PC-9 (cell line): Measurements from ENCODE around the gene NUP214. TPM values are rescaled to one million over a fixed set of nuclear protein-coding genes. Genes with fewer than 3 reads are reported as not detected.

ENCODE experiments used
- BruUV-seq: library from RNA; stranded (reverse); fragments of 400-500 nt; replicated peaks from 2 replicates; lab custom pipeline; 2021; lab: Mats Ljungman, UMichigan
- CTCF ChIA-PET: fragments of 300-600 bp; sonication (Branson Sonifier 250); formaldehyde crosslinking; loops from one replicate; lab custom pipeline; 2022; ENCODE audit warnings: antibody characterized with exemption; lab: Charles Lee
- POLR2A ChIA-PET: fragments of 300-600 bp; sonication (Branson Sonifier 250); formaldehyde crosslinking; loops from one replicate; lab custom pipeline; 2022; ENCODE audit warnings: antibody characterized with exemption; ENCODE audit not compliant: unreplicated experiment; lab: Charles Lee
- DNase-seq, 2 experiments: peaks; one replicate each; pipeline versions ENCODE4 v3.0.0 to v3.0.0-alpha.2; 2015 to 2022; ENCODE audit warnings: mixed read lengths in 1 of 2
- H2AFZ ChIP-seq: fragments of 200-600 bp; sonication (generic); 2 replicates; pipeline ENCODE4 v1.8.1; 2017; ENCODE audit warnings: antibody characterized with exemption
- H3F3A ChIP-seq: fragments of 200-600 bp; sonication (generic); 2 replicates; pipeline ENCODE4 v1.8.1; 2017; ENCODE audit warnings: antibody characterized with exemption, mild to moderate bottlenecking, low read depth; ENCODE audit not compliant: insufficient read depth
- H3K27ac ChIP-seq: fragments of 200-600 bp; sonication (generic); 2 replicates; pipeline ENCODE4 v1.6.1; 2016; ENCODE audit warnings: mixed run types
- H3K27me3 ChIP-seq: fragments of 200-600 bp; sonication (generic); 2 replicates; pipeline ENCODE4 v1.6.1; 2016; ENCODE audit warnings: low read depth, mixed run types; ENCODE audit not compliant: insufficient read depth
- H3K36me3 ChIP-seq: fragments of 200-600 bp; sonication (generic); 2 replicates; pipeline ENCODE4 v1.6.1; 2016; ENCODE audit warnings: low read depth, mixed run types
- H3K4me1 ChIP-seq: fragments of 200-600 bp; sonication (generic); replicated peaks from 2 replicates; pipeline ENCODE4 v1.6.1; 2016; ENCODE audit warnings: mixed run types; ENCODE audit not compliant: insufficient read depth
- H3K4me2 ChIP-seq: fragments of 200-600 bp; sonication (generic); 2 replicates; pipeline ENCODE4 v1.6.1; 2017; ENCODE audit warnings: mixed run types
- H3K4me3 ChIP-seq: fragments of 200-600 bp; sonication (generic); 2 replicates; pipeline ENCODE4 v1.6.1; 2016; ENCODE audit warnings: mixed run types
- H3K79me2 ChIP-seq: fragments of 200-600 bp; sonication (generic); 2 replicates; pipeline ENCODE4 v1.6.1; 2017; ENCODE audit warnings: low read depth, mixed run types
- H3K9me2 ChIP-seq: fragments of 200-600 bp; sonication (generic); 2 replicates; pipeline ENCODE4 v1.8.1; 2017; ENCODE audit warnings: mild to moderate bottlenecking; ENCODE audit not compliant: insufficient read depth
- H3K9me3 ChIP-seq: fragments of 200-600 bp; sonication (generic); 2 replicates; pipeline ENCODE4 v1.8.1; 2016; ENCODE audit warnings: low read depth; ENCODE audit not compliant: insufficient read depth
- H4K20me1 ChIP-seq: fragments of 200-600 bp; sonication (generic); 2 replicates; pipeline ENCODE4 v1.8.1; 2017; ENCODE audit not compliant: insufficient read depth
- CTCF ChIP-seq: fragments of 200-600 bp; sonication (generic); conservative IDR thresholded peaks from 2 replicates; pipeline ENCODE4 v1.6.1; 2017; ENCODE audit warnings: mixed run types, antibody characterized with exemption, mild to moderate bottlenecking, moderate library complexity
- EZH2 ChIP-seq: fragments of 200-600 bp; sonication (generic); IDR thresholded peaks from 2 replicates; pipeline ENCODE4 v1.8.0; 2017; ENCODE audit warnings: antibody characterized with exemption, low read depth
- intact Hi-C: fragments of 100-400 bp; cut with micrococcal nuclease; formaldehyde crosslinking; loops from one replicate; pipeline ENCODE4 v1.10.0; 2022; ENCODE audit not compliant: unreplicated experiment
- total RNA-seq: library from RNA; stranded (reverse); gene quantifications from 2 replicates; pipeline ENCODE4 v1.2.3, GENCODE V29; 2021

Gene NUP214
- total RNA-seq, 1 experiment from 2014 or later, result 59.0 TPM

GRCh38 chr9:131180454-131180853 is 55.1 kb downstream of the NUP214 start:
- Histone ChIP-seq H3K9me2 (no peaks in the 10 kb centered on the region), H3K4me3 (no peak overlapping the region), H3K4me2 (no peak overlapping the region), H2AFZ (no peak overlapping the region), H3K79me2 (no peaks in the 10 kb centered on the region), H3K27ac (no peak overlapping the region), H3K9me3 (no peaks in the 10 kb centered on the region), H3K4me1 (no peaks in the 10 kb centered on the region), H3F3A (peaks cover 6% of the 10 kb centered on the region; the same call in 1 of the 2 replicates), H4K20me1 (peaks cover 7% of the 10 kb centered on the region), H3K27me3 (no peaks in the 10 kb centered on the region), H3K36me3 (0 out of 2 replicates have a peak, but pooled peaks cover 17% of the 10 kb centered on the region)
- CTCF ChIA-PET, result interaction anchor here (0.6 kb wide), 1 partner anchor 428 kb away, joined by 3 read pairs; no protein-coding TSS in a partner anchor
- TF ChIP-seq EZH2 (no peak), CTCF (no peak)
- no TSS peak for BruUV-seq
- POLR2A ChIA-PET, result no interaction called here
- intact Hi-C loops, result no loop called here
- no peak for DNase-seq

GRCh38 chr9:131181091-131181681 is 55.8 kb downstream of the NUP214 start:
- no peak overlapping the region for H2AFZ ChIP-seq
- no peaks in the 10 kb centered on the region for H3K4me1 ChIP-seq
- H3K79me2 ChIP-seq, result no peaks in the 10 kb centered on the region
- no peak overlapping the region for H3K4me2 ChIP-seq
- intact Hi-C loops, result no loop called here
- no TSS peak for BruUV-seq
- H3K36me3 ChIP-seq, result 0 out of 2 replicates have a peak, but pooled peaks cover 17% of the 10 kb centered on the region
- H3K9me2 ChIP-seq, result no peaks in the 10 kb centered on the region
- H3F3A ChIP-seq, result peaks cover 6% of the 10 kb centered on the region; the same call in 1 of the 2 replicates
- ChIA-PET POLR2A (interaction anchor here (0.6 kb wide), 1 partner anchor 446 kb away, joined by 7 read pairs; no protein-coding TSS in a partner anchor), CTCF (interaction anchor here (0.6 to 1.7 kb wide), 4 partner anchors 67 to 1088 kb away, joined by 3 to 8 read pairs (median 4); no protein-coding TSS in a partner anchor)
- H3K27me3 ChIP-seq, result no peaks in the 10 kb centered on the region
- no peaks in the 10 kb centered on the region for H3K9me3 ChIP-seq
- no peak overlapping the region for H3K4me3 ChIP-seq
- DNase-seq, result no peak
- peaks cover 7% of the 10 kb centered on the region for H4K20me1 ChIP-seq
- H3K27ac ChIP-seq, result no peak overlapping the region
- TF ChIP-seq CTCF (peak; percentile 52), EZH2 (no peak)

- Histone ChIP-seq H3K9me2 (no peaks in the 10 kb centered on the region), H3K79me2 (no peaks in the 10 kb centered on the region), H3K27ac (no peak overlapping the region), H3K4me1 (no peaks in the 10 kb centered on the region), H3K4me2 (no peak overlapping the region), H3K36me3 (peaks cover 9% of the 10 kb centered on the region), H3K27me3 (no peaks in the 10 kb centered on the region), H3K4me3 (no peak overlapping the region), H4K20me1 (no peaks in the 10 kb centered on the region), H2AFZ (no peak overlapping the region), H3K9me3 (no peaks in the 10 kb centered on the region), H3F3A (no peaks in the 10 kb centered on the region; the same call in 1 of the 2 replicates)
- TF ChIP-seq CTCF (no peak), EZH2 (no peak)
- no peak for DNase-seq
- ChIA-PET POLR2A (no interaction called here), CTCF (no interaction called here)
- BruUV-seq, result no TSS peak
- intact Hi-C loops, result no loop called here
Measured at GRCh38 chr9:131185924-131186323, 60.5 kb downstream of the NUP214 start.
